ENCODE data around the gene CDV3.

- TF ChIP-seq EZH2 (IDR thresholded peaks at IDR 0.05; ENCODE audit: borderline replicate concordance, insufficient read depth, low read depth, low read length, poor library complexity, severe bottlenecking) (no peak), CTCF (IDR thresholded peaks at IDR 0.05) (no peak)
These were observed 10.3 kb upstream of the CDV3 start for GRCh38 chr3:133563186-133563591.
